HepG2 (cell line): ENCODE data around the gene LIMCH1. TPM values are rescaled to one million over a fixed set of nuclear protein-coding genes. Genes with fewer than 3 reads are reported as not detected.

Source experiments
- ATAC-seq: fragments of 200-7000 bp; cut with Tn5 transposase; 3 replicates; pipeline ENCODE4 v1.9.1; 2020; ENCODE audit warnings: mild to moderate bottlenecking, moderate library complexity
- BruUV-seq: library from RNA; stranded (reverse); fragments of 400-500 nt; replicated peaks from 2 replicates; lab custom pipeline; 2021; lab: Mats Ljungman, UMichigan
- CTCF ChIA-PET: fragments of 300-600 bp; formaldehyde crosslinking; extraction: SDS; loops from one replicate; lab custom pipeline; 2021; ENCODE audit warnings: low total read pairs, inconsistent platforms, low intra/inter-chr PET ratio; lab: Yijun Ruan, JAX
- POLR2A ChIA-PET: fragments of 350-600 bp; sonication (Branson Sonifier 250); formaldehyde crosslinking; loops from one replicate; lab custom pipeline; 2020; ENCODE audit warnings: antibody characterized with exemption, inconsistent platforms; lab: Yijun Ruan, JAX
- DNase-seq: peaks from one replicate; pipeline ENCODE4 v3.0.0-alpha.2; 2015; ENCODE audit warnings: low spot score
- FAIRE-seq: peaks from 3 replicates; lab custom pipeline; 2011; peaks lifted over from hg19 to GRCh38; lab: Jason Lieb, UNC
- H2AFZ ChIP-seq: one replicate; pipeline ENCODE4 v1.6.1; 2011; ENCODE audit warnings: low read length, inconsistent platforms
- H3K27ac ChIP-seq: fragments of 300-600 bp; 3 replicates; pipeline ENCODE4 v1.8.0; 2011; ENCODE audit warnings: mixed run types, mild to moderate bottlenecking, mixed read lengths, low read length, inconsistent platforms; ENCODE audit not compliant: insufficient read depth; ENCODE audit errors: extremely low read length
- H3K27me3 ChIP-seq, 2 experiments: fragments of 200-600 bp in 1 of 2; 2 replicates in 1 of 2; 3 replicates in 1 of 2; pipeline versions ENCODE4 v1.6.0 to v1.8.0; 2011; ENCODE audit warnings: low read length in 2 of 2, mild to moderate bottlenecking in 2 of 2, moderate library complexity in 2 of 2, inconsistent platforms in 1 of 2; ENCODE audit not compliant: insufficient read depth in 2 of 2, control insufficient read depth in 1 of 2
- H3K36me3 ChIP-seq, 2 experiments: fragments of 200-600 bp in 1 of 2; replicated peaks in 1 of 2; 2 replicates in 1 of 2; 3 replicates in 1 of 2; pipeline versions ENCODE4 v1.5.1 to v1.8.0; 2011; ENCODE audit warnings: low read length in 2 of 2, inconsistent platforms in 1 of 2; ENCODE audit not compliant: insufficient read depth in 2 of 2, control insufficient read depth in 1 of 2
- H3K4me1 ChIP-seq: 2 replicates; pipeline ENCODE4 v1.5.1; 2012; ENCODE audit warnings: low read length, inconsistent platforms; ENCODE audit not compliant: insufficient read depth
- H3K4me2 ChIP-seq: 2 replicates; pipeline ENCODE4 v1.6.0; 2011; ENCODE audit warnings: low read depth, low read length, inconsistent platforms
- H3K4me3 ChIP-seq, 3 experiments: fragments of 200-600 bp in 1 of 3; sonication (generic), shearing (Covaris generic) in 1 of 3; replicated peaks in 1 of 3; 2 replicates each; pipeline ENCODE4 v1.5.1; 2011 to 2016; ENCODE audit warnings: low read length in 3 of 3, inconsistent platforms in 2 of 3, low read depth in 2 of 3, mild to moderate bottlenecking in 2 of 3, control low read depth in 1 of 3, mixed read lengths in 1 of 3; ENCODE audit not compliant: insufficient read depth in 1 of 3
- H3K79me2 ChIP-seq: one replicate; pipeline ENCODE4 v1.6.1; 2011; ENCODE audit warnings: low read length, inconsistent platforms; ENCODE audit not compliant: insufficient read depth
- H3K9ac ChIP-seq: 2 replicates; pipeline ENCODE4 v1.6.0; 2011; ENCODE audit warnings: mild to moderate bottlenecking, low read depth, low read length, inconsistent platforms; ENCODE audit not compliant: insufficient read depth
- H3K9me3 ChIP-seq: 2 replicates; pipeline ENCODE4 v1.5.1; 2012; ENCODE audit warnings: mild to moderate bottlenecking, low read length
- H4K20me1 ChIP-seq: 2 replicates; pipeline ENCODE4 v1.6.0; 2011; ENCODE audit warnings: inconsistent platforms, mild to moderate bottlenecking, low read length, moderate library complexity; ENCODE audit not compliant: insufficient read depth
- GPN1 ChIP-seq: sonication (generic); formaldehyde crosslinking; IDR thresholded peaks from 2 replicates; pipeline ENCODE4 v1.5.1; 2020; ENCODE audit warnings: missing genetic modification reagents, borderline replicate concordance
- HMGXB4 ChIP-seq, 2 experiments: sonication (generic) in 1 of 2; formaldehyde crosslinking in 1 of 2; IDR thresholded peaks; 2 replicates each; pipeline versions ENCODE4 v1.4.0 to v1.6.1; 2018 to 2020; ENCODE audit warnings: missing genetic modification reagents in 2 of 2, borderline replicate concordance in 1 of 2, low read depth in 1 of 2, mild to moderate bottlenecking in 1 of 2, missing biosample characterization in 1 of 2
- HNRNPH1 ChIP-seq: fragments of 200-400 bp; formaldehyde crosslinking; optimal IDR thresholded peaks from 2 replicates; pipeline ENCODE3; 2017; ENCODE audit warnings: mild to moderate bottlenecking, low read depth, low read length
- SATB2 ChIP-seq: sonication (generic); formaldehyde crosslinking; IDR thresholded peaks from 2 replicates; pipeline ENCODE4 v1.5.0; 2020; ENCODE audit warnings: missing genetic modification reagents
- SUZ12 ChIP-seq: fragments of 150-350 bp; IDR thresholded peaks from 2 replicates; pipeline ENCODE4 v1.6.1; 2014; ENCODE audit warnings: low read depth, low read length
- TCF7L2 ChIP-seq: IDR thresholded peaks from 2 replicates; pipeline ENCODE4 v1.6.1; 2011; ENCODE audit warnings: mild to moderate bottlenecking, low read depth, low read length, moderate library complexity
- ZNF383 ChIP-seq: sonication (generic); formaldehyde crosslinking; IDR thresholded peaks from 2 replicates; pipeline ENCODE4 v1.4.0; 2020; ENCODE audit warnings: missing genetic modification reagents, mild to moderate bottlenecking, borderline replicate concordance
- ZNF562 ChIP-seq: sonication (generic); formaldehyde crosslinking; IDR thresholded peaks from 2 replicates; pipeline ENCODE4 v1.8.0; 2022; ENCODE audit warnings: missing genetic modification reagents, borderline replicate concordance
- ZNF564 ChIP-seq: sonication (generic); formaldehyde crosslinking; IDR thresholded peaks from 2 replicates; pipeline ENCODE4 v1.8.1; 2023; ENCODE audit warnings: mild to moderate bottlenecking, missing genetic modification reagents
- ZNF770 ChIP-seq: sonication (generic); formaldehyde crosslinking; IDR thresholded peaks from 2 replicates; pipeline ENCODE4 v1.5.0; 2020; ENCODE audit warnings: mild to moderate bottlenecking, missing genetic modification reagents
- ZSCAN12 ChIP-seq: sonication (generic); formaldehyde crosslinking; IDR thresholded peaks from 2 replicates; pipeline ENCODE4 v1.9.0; 2021; ENCODE audit warnings: mild to moderate bottlenecking, missing genetic modification reagents
- ZXDC ChIP-seq: sonication (generic); formaldehyde crosslinking; IDR thresholded peaks from 2 replicates; pipeline ENCODE4 v1.5.0; 2020; ENCODE audit warnings: mild to moderate bottlenecking, missing genetic modification reagents
- WGBS: methylation state at CpG from one replicate; pipeline ENCODE4 v1.1.6; 2017; ENCODE audit warnings: low lambda C conversion rate; 5-methylcytosine and 5-hydroxymethylcytosine counted together
- in situ Hi-C: cut with HindIII; loops from 2 replicates; pipeline ENCODE4 v1.10.0; 2017; ENCODE audit warnings: low pct_unique_long_range_greater_than_20kb; ENCODE audit not compliant: extremely low pct_ligation_motif_present
- intact Hi-C: fragments of 100-400 bp; cut with micrococcal nuclease; formaldehyde crosslinking; loops from one replicate; pipeline ENCODE4 v1.10.0; 2022; ENCODE audit not compliant: unreplicated experiment
- polyA plus RNA-seq, 8 experiments: library from polyadenylated mRNA; depleted of rRNA in 3 of 8; stranded (reverse) in 7 of 8; unstranded in 1 of 8; fragments of >200 nt; fragmentation: Illumina TruSeq in 4 of 8; extraction: Trizol in 4 of 8; gene quantifications; 2 replicates each; pipeline versions ENCODE4 v1.2.1 to v1.2.3, GENCODE V29; 2011 to 2016; ENCODE audit warnings: low read depth in 4 of 8, missing spikeins in 1 of 8, mixed read lengths in 1 of 8; ENCODE audit not compliant: insufficient read depth in 1 of 8
- total RNA-seq, 5 experiments: library from RNA; depleted of rRNA; stranded (reverse); fragments of >200 nt; fragmentation: Illumina TruSeq; extraction: Trizol; gene quantifications; 2 replicates each; pipeline ENCODE4 v1.2.3, GENCODE V29; 2016; ENCODE audit warnings: low read depth in 1 of 5
- TF ChIP-seq, protein P1 (sequence below): sonication (generic); formaldehyde crosslinking; IDR thresholded peaks from 2 replicates; pipeline ENCODE4 v1.8.0; 2022; ENCODE audit warnings: mild to moderate bottlenecking, missing genetic modification reagents, borderline replicate concordance
- TF ChIP-seq, protein P2 (sequence below): sonication (generic); formaldehyde crosslinking; IDR thresholded peaks from 2 replicates; pipeline ENCODE4 v1.9.0; 2022; ENCODE audit warnings: missing genetic modification reagents, mild to moderate bottlenecking, borderline replicate concordance

Gene LIMCH1
- total and polyA plus RNA-seq, 2 of the 13 experiments (the other 11 are each of a cell fraction or from before 2014, with no cell fraction given), result 0.04 TPM; not detected in 1

- no peaks in the 10 kb centered on the region for H3K4me1 ChIP-seq
- H3K4me3 ChIP-seq, result no peak overlapping the region
- no peaks in the 10 kb centered on the region for H4K20me1 ChIP-seq
- DNase-seq, result no peak
- H3K79me2 ChIP-seq, result no peaks in the 10 kb centered on the region
- ChIA-PET CTCF (no interaction called here), POLR2A (no interaction called here)
- in situ Hi-C loops (no loop called here), intact Hi-C loops (no loop called here)
- no peak for FAIRE-seq
- no peak for ATAC-seq
- no peak overlapping the region for H3K9ac ChIP-seq
- H3K9me3 ChIP-seq, result no peaks in the 10 kb centered on the region
- H3K36me3 ChIP-seq, result no peaks in the 10 kb centered on the region
- no peak overlapping the region for H3K4me2 ChIP-seq
- BruUV-seq, result no TSS peak
- no peak overlapping the region for H2AFZ ChIP-seq
- WGBS, result 59% methylated on average over 1 of the region's 1 CpG
- H3K27ac ChIP-seq, result no peak overlapping the region
- peaks cover 0 to 14% of the 10 kb centered on the region in 2 experiments; a peak in 2 of 5 replicates for H3K27me3 ChIP-seq
- TF ChIP-seq TCF7L2 (no peak), ZXDC (CRISPR knock-in tag) (no peak), SUZ12 (no peak), HNRNPH1 (no peak), ZNF383 (no peak), GPN1 (CRISPR knock-in tag) (no peak), ZSCAN12 (no peak), ZNF770 (no peak), HMGXB4 (CRISPR knock-in tag; IDR thresholded peaks at IDR 0.05; ENCODE audit: borderline replicate concordance in 1 of 2, low read depth in 1 of 2) (no peak), ZNF564 (CRISPR knock-in tag) (no peak), SATB2 (CRISPR knock-in tag) (no peak), ZNF562 (no peak)
- TF ChIP-seq, protein P1, sequence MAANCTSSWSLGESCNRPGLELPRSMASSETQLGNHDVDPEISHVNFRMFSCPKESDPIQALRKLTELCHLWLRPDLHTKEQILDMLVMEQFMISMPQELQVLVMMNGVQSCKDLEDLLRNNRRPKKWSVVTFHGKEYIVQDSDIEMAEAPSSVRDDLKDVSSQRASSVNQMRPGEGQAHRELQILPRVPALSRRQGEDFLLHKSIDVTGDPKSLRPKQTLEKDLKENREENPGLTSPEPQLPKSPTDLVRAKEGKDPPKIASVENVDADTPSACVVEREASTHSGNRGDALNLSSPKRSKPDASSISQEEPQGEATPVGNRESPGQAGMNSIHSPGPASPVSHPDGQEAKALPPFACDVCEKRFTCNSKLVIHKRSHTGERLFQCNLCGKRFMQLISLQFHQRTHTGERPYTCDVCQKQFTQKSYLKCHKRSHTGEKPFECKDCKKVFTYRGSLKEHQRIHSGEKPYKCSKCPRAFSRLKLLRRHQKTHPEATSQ (CRISPR knock-in tag), result no peak
- TF ChIP-seq, protein P2, sequence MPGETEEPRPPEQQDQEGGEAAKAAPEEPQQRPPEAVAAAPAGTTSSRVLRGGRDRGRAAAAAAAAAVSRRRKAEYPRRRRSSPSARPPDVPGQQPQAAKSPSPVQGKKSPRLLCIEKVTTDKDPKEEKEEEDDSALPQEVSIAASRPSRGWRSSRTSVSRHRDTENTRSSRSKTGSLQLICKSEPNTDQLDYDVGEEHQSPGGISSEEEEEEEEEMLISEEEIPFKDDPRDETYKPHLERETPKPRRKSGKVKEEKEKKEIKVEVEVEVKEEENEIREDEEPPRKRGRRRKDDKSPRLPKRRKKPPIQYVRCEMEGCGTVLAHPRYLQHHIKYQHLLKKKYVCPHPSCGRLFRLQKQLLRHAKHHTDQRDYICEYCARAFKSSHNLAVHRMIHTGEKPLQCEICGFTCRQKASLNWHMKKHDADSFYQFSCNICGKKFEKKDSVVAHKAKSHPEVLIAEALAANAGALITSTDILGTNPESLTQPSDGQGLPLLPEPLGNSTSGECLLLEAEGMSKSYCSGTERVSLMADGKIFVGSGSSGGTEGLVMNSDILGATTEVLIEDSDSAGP (CRISPR knock-in tag), result no peak
Observed at GRCh38 chr4:41537292-41537890, 566 bp upstream of the LIMCH1 start.
